DMS 273 treated with DMSO at 0.1 percent for 48 hours (cell line): ENCODE measurements around the gene HHAT.
A peak's percentile ranks its signal among the peaks of the same experiment; 100 is the strongest.
"Not testable (repeated sequence)": the region's sequence is repeated elsewhere in the genome, so short reads cannot be mapped to it uniquely, and the experiment has no call there.

Experiments
- DNase-seq: peaks from one replicate; lab custom pipeline; 2025; lab: John Stamatoyannopoulos, UW

The HHAT gene

GRCh38 chr1:210397252-210397651, 68.5 kb downstream of the HHAT start:
- DNase-seq, result no peak

DNA sequence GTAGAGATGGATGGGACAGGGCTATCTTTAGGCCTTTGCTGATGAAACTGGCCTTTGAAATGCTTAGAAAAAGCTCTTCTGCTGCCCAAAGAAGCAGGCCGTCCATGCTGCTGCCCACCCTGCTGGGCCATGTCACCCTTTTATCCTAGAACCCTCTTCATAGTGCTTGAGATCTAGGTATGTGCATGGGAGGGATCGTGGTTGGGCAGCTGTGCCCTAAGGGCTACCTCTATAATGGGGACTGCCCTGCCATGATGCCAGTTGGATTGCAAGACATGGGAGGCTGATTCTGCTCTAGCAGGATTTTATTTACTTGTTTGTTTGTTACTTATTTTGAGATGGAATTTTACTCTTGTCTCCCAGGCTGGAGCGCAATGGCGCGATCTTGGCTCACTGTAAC, 69.0 kb downstream of the HHAT start:
- no peak for DNase-seq

GRCh38 chr1:210398466-210398865, 69.8 kb downstream of the HHAT start:
- no peak for DNase-seq

DNA sequence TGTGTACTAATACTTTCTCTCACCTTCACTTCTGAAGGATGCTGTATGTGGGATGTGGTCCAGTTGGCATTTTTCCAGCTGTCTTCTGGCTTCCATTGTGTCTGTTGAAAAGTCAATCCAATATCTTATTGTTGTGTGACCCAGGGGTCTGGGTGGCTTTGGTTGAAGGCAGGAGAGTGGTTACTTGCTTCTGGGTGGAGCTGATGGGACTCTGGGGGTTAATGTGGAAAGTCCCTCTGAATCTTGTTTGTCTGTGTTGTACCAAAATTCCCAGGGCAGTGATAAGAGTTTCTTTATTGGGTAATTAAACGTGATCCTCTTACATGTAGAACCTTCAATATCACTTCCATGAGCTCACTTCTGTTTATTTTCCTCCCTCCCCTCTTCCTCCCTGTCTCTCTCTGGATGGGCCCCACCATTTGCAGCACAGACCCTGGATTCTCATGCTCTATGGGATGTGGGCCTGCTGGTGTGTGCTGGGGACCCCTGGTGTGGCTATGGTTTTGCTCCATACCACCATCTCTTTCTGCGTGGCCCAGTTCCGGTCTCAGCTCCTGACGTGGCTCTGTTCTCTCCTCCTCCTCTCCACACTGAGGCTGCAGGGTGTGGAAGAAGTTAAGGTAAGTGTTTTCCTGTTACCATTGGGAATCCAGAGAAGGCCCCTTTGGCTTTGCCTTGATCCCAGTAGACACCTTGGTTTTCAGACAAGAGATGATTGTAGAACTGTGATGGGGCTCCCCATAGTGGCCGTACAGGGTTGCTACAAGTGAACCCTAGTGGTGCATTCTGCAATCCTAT, 71.5 kb downstream of the HHAT start:
- DNase-seq, result peak; percentile 75

GRCh38 chr1:210402560-210402959, 73.9 kb downstream of the HHAT start:
- DNase-seq, result no peak

DNA sequence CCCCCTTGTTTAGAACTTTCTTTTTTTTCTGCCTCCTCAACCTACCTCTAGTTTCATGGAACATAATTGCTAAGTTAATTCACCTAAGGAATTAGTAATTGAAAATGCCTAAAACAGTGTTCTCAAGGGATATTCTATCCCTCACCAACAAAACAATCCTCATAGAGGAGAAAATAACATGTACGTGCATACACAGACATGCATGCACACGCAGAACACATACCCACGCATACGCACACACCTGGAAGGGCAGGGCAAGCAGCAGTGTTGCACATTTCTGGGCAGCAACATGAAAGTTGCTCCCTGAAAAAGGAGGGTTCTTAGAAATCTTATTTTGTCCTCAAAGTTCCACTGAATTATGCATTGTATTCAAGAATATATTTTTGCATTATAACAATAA, 76.6 kb downstream of the HHAT start:
- DNase-seq, result no peak

GRCh38 chr1:210406341-210406740, 77.6 kb downstream of the HHAT start:
- not testable (repeated sequence) for DNase-seq

DNA sequence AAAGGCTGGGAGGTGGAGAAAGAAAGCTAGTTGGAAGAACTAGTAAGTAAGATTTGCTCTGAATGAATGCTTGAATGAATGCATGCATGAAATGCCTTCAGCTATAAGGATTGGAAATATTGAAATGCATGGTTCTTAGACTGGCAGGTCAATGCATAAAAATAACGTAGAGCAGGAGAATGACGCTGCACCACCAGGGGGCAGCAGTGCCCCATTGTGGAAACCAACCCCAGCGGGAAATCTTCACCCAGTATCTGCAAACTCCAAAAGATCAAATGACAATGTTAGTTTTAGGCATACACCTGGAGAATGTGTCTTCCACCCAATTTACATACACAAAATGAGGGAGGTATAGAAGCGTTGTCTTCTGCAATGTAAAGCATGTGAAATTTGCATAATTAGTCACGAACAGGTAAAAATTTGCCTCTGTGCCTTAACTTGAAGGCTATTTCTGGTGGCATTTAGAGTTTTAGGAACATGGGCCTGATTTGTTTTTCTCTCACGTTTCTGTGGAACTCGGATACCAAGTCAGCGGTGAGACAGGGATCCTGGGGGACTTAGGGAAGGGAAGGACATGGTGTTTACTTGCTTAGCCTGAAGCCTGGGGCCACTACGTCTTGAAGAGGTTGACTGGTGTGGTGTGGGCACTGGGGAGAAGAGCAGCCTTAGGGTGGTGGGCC, 78.6 kb downstream of the HHAT start:
- DNase-seq, result peak; percentile 16

DNA sequence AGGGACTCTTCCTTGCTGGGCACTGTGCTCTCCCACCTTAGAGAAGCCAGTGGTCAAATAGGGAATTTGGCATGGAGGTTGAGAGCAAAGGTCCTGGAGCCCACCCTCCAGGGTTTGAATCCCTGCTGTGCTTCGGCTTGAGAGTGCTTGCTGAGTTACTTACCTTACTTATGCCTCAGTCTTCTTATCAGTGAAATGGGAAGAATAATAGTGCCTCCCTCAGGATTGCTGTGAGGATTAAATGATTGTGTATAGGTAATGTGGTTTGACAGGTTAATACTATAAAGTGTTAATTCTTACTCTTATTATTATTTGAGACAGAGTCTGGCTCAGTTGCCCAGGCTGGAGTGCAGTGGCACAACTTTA, 79.2 kb downstream of the HHAT start:
- no peak for DNase-seq

DNA sequence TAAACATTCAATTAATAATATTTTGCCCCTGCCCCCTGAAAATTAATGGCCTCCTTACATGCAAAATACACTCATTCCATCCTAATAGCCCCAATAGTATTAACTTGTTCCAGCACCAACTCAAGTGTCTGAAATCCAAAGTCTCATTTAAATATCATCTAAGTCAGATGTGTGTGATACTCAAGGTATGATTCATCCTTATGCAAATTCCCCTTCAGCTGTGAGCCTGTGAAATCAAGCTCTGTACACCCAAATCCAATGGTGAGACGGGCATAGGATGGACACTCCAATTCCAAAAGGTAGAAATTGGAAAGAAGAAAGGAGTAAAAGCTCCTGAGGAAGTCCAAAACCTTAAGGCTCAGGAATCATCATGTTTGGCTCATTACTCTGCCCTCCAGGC, 83.5 kb downstream of the HHAT start:
- no peak for DNase-seq

GRCh38 chr1:210413951-210414350, 85.2 kb downstream of the HHAT start:
- DNase-seq, result no peak

- DNase-seq, result no peak
Observed at GRCh38 chr1:210415846-210416448, 87.2 kb downstream of the HHAT start.

GRCh38 chr1:210416681-210417080, 88.0 kb downstream of the HHAT start:
- no peak for DNase-seq

DNA sequence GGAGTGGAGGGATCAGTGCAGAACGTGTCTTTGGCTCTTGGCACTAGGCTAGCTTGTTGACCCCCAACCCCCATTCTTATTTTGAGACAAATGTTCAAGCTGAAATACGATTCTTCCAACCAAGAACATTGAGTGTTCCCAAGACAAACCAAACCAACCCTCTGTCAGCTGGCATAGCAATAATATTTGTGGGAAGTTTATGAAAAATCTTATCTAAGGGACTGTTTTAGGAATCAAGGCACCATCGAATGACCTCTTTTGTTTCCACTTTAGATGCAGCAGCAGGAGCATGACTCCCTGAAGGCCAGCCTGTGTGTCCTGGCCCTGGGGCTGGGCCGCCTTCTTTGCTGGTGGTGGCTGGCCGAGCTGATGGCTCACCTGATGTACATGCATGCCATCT, 89.2 kb downstream of the HHAT start:
- DNase-seq, result no peak

GRCh38 chr1:210418863-210419650, 90.4 kb downstream of the HHAT start:
- no peak for DNase-seq

GRCh38 chr1:210426696-210427095, 98.0 kb downstream of the HHAT start:
- peak; percentile 36 for DNase-seq

GRCh38 chr1:210428696-210429095, 100.0 kb downstream of the HHAT start:
- no peak for DNase-seq

- no peak for DNase-seq
Observed at GRCh38 chr1:210434223-210434622, 105.5 kb downstream of the HHAT start.

DNA sequence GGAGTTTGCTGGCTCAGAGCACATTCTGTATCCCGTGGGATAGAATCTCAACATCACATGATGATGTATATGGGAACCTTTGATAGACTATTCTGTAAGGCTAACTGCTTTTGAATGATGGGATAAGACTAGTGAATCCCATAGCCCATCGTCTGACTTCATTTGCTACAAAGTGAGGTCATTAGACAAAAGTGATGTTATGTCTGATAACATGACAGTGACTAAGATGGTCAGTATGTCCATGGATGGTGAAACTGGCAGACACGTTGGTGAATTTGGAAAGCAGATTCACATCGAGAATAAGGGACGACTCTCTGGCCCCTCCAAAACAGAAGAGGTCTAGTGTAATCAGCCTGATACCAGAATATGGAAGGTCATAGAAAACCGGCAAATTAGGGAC, 108.4 kb downstream of the HHAT start:
- DNase-seq, result no peak

DNA sequence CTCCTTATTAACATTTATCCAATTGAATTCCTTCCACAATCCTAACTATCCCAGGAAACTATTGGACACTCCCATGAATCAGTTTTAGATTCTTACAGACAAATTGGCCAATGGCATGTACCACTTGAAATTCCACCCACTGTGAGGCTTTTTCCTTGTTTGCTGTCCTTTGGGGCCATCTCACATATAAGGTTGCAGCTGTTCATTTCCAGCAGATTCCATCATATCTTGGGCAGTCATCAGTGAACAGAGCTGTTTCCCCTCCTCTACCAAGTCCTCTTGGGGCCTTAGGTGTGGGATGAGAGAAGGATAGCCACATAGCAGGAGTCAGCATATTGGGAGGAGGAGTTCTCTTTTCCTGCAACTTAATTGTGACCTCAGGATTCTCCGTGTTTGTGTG, 109.1 kb downstream of the HHAT start:
- no peak for DNase-seq

DNA sequence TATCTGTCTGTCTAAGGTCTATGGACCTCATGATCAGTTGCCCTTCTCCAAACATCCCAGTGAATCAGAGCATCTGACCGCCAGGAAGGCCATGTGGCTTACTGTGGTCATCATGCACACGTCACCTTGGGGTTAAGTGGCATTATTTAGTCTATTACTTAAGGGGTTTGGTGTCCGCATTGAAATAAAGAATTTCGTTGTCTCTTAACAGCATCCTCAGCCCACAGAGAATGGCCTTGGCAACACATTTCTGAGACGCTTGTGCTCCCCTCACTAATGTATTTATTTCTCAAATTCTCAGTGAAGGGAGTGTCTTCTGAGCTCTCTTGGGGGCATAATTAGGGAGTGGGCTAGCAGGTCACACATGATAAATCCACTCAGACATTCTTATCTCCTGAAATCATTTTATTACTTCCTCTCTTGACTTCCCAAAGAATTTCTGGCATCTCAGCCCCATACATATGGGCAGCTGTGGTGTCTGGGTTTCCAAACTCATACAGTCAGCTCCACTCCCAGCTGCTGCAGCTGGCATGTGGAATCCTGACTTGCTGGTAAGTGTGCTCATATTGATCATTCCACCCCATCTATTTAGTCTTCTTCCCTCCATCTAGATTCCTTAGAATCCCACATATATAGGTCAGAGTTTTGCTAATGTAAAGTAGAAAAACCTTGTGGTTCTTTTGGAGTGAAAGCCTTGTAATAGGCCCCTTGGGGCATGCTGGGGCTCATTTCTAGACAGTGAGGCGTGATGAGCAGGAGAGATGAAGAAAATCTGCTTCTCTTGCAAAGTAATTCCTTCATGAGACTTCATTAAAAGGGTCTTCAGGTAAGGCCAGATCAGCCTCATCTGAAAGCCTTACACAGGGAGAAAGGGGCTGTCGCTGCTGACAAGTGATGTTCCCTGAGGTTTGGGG, 110.5 kb downstream of the HHAT start:
- DNase-seq, result no peak
